ENCODE measurements around the gene TAMALIN.

Gene TAMALIN

DNA sequence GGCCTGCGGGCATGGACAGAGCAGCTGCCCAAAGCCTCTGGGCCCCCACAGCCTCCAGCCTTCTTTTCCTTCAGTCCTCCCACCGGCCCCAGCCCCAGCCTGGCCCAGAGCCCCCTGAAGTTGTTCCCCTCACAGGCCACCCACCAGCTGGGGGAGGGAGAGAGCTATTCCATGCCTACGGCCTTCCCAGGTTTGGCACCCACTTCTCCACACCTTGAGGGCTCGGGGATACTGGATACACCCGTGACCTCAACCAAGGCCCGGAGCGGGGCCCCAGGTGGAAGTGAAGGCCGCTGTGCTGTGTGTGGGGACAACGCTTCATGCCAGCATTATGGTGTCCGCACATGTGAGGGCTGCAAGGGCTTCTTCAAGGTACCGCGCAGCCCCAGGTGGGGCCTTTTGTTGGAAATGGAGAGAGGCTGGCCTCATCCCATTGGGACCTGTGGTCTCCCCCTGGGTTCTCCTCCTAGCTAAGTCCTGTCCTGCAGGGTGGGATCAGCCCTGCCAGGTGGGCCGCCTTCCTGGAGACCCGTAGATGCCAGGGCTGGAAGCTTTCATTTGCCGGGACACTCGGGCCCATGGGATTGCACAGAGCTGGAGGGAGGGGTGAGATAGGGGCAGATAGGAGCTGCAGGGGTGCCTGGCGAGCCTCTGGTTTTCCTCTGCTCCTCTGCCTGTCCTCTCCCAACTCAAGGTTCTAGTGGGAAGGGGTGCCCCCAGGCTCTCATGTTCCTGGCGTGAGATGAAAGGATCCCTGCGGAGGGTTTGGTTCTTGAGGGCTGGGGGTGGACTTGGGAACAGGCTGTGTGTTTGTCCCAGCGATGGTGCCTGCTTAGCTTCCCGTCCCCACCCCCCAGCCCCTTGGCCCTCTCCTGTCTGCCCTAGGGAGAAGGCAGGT, 48.3 kb downstream of the TAMALIN start:
- no peak for DNase-seq (ENCODE audit: low read depth in 2 of 2)

DNA sequence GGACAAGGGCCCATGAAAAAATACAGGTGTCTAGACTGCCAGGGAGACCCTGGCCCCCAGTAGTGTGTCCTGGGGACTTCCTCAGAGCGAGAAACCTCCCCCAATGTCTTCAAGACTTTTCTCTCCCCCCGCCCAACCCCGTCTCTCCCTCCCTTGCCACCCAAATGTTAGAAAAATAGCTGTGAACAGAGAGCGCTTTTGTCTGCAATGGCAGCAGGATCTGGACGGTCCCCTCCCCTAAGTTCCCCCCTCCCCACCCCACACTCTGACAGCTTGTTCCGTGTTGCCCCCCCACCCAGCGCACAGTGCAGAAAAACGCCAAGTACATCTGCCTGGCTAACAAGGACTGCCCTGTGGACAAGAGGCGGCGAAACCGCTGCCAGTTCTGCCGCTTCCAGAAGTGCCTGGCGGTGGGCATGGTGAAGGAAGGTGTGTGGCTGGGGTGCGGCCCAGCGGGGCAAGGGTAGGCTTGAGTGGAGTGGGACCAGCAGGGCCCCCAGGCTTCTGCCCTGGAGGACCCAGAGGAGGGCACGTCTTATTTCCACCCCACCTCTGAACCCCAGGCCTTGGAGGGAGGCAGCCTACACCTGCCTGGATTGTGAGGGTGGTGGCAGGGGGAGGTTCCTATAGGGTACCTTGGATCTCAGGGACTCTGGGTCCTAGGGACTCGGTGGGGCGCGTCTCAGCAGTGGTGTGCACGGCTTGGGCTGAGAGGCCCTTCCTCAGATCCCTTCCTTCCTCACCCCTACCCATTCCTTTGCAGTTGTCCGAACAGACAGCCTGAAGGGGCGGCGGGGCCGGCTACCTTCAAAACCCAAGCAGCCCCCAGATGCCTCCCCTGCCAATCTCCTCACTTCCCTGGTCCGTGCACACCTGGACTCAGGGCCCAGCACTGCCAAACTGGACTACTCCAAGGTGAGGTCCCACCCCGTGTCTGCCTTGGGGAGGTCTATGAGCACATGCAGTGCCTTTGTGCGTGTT, 49.3 kb downstream of the TAMALIN start:
- DNase-seq (ENCODE audit: low read depth in 2 of 2) = peak in 1 of 2 donors; percentile 31

DNA sequence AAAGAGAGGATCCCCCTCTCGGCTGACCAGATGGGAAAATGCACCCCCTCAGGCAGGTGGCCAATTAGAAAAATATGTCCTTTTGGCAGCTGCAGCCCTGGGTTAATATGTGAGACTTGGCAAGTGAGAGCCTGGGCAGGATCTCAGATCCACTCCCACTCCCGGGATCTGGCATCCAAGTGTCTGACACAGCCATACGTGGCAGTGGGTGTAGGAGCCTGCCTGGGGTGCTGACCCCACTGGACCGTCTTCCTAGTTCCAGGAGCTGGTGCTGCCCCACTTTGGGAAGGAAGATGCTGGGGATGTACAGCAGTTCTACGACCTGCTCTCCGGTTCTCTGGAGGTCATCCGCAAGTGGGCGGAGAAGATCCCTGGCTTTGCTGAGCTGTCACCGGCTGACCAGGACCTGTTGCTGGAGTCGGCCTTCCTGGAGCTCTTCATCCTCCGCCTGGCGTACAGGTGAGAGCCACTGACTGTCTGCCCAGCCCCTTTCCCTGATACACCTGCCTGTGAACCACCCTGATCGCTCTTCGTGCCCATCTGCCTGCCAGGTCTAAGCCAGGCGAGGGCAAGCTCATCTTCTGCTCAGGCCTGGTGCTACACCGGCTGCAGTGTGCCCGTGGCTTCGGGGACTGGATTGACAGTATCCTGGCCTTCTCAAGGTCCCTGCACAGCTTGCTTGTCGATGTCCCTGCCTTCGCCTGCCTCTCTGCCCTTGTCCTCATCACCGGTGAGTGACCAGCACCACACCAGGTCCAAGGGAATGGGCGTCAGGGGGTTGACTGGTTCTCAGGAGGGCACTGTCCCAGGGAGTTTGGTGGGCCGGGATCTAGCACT, 50.3 kb downstream of the TAMALIN start:
- peak in 1 of 2 donors; percentile 31 for DNase-seq (ENCODE audit: low read depth in 2 of 2)

DNA sequence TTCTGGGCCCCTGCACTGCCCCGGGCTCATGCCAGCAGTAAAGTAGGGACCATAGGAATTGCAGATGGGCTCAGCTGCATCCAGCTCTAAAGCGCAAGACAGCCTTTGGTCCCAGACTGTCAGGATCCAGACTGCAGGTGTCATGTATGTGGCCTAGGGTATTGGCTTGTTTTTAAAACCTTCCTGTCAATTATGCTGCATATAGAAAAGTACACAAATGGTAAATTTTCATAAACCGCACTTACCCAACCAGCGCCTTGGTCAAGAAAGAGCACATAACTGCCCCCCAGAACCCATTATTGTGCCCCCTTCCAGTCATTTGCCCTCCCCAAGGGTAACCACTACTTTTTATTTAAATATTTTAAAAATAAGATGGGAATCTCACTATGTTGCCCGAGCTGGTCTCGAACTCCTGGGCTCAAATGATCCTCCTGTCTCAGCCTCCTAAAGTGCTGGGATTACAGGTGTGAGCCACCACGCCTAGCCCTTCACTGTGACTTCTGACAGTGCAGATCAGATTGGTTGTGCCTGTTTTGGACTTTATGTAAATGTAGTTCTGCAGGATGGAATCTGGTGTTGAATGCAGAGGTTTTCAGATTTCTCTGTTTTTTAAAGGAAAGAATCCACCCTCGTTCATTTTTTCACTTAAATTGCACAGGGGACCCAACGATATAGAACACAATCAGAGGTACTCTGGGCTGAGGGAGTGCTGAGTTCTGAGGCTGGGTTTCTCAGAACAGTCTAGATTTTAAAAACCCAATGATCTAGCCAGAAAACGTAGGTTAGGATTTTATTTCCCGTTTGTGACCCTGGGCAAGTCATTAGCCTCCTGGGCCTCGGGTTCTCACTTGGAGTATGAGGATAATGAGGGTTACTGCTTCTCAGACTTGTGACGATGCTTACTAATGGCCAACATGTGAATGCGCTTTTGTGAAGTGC, 51.2 kb downstream of the TAMALIN start:
- no peak for DNase-seq (ENCODE audit: low read depth in 2 of 2)

DNA sequence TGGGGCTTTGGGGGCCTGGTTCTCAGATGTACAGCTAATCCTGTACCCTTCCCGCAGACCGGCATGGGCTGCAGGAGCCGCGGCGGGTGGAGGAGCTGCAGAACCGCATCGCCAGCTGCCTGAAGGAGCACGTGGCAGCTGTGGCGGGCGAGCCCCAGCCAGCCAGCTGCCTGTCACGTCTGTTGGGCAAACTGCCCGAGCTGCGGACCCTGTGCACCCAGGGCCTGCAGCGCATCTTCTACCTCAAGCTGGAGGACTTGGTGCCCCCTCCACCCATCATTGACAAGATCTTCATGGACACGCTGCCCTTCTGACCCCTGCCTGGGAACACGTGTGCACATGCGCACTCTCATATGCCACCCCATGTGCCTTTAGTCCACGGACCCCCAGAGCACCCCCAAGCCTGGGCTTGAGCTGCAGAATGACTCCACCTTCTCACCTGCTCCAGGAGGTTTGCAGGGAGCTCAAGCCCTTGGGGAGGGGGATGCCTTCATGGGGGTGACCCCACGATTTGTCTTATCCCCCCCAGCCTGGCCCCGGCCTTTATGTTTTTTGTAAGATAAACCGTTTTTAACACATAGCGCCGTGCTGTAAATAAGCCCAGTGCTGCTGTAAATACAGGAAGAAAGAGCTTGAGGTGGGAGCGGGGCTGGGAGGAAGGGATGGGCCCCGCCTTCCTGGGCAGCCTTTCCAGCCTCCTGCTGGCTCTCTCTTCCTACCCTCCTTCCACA, 52.0 kb downstream of the TAMALIN start:
- DNase-seq (ENCODE audit: low read depth in 2 of 2) = peak in 1 of 2 donors; percentile 36

DNA sequence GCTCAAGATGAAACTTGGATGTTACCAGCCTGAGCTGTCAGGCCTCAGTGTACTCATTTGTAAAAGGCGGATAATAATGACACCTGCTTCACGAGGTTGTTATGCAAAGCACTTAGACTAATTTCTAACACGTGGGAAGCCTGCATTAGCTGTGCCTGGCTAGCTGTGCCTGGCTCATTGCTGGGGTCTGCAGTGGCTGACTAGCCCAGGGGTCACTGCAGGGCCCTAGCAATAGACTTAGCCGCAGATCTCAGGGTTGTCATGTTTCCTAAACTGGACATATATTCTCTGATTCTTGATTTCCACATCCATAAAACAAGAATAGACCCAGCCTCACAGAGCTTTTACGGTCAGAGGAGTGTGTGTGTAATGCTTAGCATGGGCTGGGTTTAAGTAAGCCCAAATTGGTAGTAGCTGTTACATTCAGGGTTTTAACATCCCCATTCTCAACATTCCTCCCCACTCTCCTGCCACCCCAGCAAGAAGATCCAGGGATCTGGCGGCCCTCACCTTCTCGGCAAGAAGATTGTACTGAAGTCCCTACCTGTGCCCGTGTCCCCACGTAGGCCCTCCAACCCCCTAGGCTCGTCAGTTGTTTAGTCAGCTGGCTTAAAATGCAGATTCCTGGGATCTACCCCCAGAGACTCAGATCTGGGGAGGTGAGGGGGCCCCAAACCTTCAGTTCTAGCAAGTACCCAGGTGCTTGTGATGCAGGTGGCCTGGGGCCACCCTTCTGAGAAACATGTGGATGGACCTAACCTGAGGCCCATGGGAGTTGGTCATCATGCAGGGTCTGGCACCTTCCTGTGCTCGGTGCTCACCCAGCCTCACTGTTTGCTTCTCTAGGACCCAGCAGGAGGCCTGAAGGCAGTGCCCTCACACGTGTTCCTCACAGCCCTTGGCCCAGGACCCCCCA, 53.1 kb downstream of the TAMALIN start:
- peak in 1 of 2 donors; percentile 57 for DNase-seq (ENCODE audit: low read depth in 2 of 2)

DNA sequence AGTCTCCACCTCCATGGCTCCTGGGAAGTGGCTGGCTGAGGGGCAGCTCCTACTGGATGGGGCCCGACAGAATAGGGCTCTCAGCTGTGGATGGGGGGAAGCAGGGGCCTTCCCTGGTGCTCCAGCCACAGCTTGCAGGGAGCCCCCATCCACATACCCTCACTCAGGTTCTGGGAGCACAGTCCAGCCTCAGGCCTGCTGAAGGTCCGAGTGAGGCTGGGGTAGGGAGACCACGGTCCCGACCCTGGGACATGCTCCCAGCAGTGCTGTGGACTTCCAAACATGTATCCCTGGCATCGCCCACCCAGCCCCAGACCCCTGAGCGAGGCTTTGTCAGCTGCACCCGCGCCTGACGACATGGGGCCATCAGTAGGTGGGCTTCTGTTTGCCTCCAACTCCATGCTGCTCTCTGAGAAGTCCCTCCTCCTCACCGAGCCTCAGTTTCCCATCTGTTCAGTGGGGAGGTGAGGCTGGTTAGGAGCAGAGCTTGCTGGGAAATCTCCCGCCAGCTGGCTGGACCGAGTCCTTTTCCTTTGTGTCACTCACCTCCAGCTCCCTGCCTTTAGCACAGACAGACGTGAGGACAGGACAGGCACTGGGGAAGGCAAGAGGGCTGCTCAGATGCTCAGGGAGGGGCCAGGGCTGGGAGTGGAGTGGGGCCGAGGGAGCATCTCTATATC, 53.9 kb downstream of the TAMALIN start:
- DNase-seq (ENCODE audit: low read depth in 2 of 2) = peak in 1 of 2 donors; percentile 42

DNA sequence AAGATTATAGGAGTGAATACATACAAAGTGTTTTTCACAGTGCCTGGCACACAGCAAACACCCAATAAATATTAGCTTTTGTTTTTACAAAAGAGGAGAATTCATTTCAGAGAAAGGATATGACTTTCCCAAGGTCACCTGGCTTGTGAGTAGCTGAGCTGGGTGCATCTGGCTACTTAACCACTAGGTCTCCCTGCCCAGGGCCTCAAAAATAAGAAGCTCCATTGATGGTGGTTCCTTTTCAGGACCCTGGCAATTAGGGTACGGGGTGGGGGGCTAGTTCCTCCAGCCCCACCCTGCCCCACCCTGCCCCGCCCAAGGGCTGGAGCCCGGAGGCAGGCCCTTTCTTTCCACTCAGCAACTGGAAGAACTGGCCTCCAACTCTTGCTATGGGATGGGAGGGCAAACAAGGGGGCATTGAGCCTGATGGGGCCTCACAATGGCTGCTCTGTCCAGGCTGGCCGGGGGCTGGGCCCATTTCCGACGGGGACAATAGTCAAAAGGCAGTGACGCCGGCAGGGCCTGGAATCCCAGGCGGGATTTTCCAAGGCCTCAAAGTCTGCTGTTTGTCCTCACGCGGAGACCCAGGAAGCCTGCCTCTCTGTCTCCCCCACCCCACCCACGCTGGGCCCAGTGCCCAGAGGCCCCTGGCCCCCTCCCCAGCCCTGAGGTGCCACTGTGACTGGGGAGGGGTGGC, 54.9 kb downstream of the TAMALIN start:
- no peak for DNase-seq (ENCODE audit: low read depth in 2 of 2)

DNA sequence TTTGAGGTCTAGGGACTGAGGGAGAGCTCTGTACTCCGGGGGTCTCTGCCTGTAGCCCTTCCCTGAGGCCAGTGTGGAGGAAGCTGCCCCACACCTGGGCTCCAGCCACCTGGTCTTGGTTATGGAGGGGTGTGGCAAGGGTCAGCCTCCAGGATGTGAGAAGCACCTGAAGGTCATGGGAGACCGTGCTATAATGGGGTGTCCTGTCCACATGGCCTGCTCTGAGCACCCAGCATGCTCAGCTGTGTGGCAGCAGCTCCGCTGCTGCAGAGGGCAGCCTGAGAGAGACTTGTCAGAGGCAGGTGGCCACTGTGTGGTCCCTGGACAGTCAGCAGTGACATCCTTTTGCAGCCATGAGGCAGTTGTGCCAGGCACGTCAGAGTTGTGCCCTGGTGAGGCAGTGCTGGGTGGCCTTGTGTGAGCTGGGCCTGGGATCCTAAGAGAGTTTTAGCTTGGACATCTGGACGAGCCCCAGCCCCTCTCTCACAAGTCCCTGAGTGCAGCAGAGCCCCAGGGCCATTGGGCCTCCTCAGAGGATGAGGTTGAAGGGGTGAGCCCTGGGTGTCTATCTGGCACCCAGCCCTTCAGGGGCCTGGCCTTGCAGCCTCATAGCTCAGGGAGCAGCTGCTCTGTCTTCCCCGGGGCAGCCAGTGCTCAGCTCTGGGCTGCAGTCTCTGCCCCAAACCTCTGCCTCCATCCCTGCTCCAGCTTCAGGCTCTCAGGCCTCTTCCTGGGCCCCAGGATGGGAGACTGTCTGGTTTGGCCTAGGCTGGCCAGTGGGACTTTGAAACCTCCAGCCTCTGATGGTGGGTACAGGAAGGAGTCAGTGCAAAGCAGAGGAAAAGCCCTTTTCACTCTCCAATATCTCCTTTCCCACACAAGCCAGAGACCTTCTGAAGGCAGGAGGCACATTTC, 55.7 kb downstream of the TAMALIN start:
- no peak for DNase-seq (ENCODE audit: low read depth in 2 of 2)

DNA sequence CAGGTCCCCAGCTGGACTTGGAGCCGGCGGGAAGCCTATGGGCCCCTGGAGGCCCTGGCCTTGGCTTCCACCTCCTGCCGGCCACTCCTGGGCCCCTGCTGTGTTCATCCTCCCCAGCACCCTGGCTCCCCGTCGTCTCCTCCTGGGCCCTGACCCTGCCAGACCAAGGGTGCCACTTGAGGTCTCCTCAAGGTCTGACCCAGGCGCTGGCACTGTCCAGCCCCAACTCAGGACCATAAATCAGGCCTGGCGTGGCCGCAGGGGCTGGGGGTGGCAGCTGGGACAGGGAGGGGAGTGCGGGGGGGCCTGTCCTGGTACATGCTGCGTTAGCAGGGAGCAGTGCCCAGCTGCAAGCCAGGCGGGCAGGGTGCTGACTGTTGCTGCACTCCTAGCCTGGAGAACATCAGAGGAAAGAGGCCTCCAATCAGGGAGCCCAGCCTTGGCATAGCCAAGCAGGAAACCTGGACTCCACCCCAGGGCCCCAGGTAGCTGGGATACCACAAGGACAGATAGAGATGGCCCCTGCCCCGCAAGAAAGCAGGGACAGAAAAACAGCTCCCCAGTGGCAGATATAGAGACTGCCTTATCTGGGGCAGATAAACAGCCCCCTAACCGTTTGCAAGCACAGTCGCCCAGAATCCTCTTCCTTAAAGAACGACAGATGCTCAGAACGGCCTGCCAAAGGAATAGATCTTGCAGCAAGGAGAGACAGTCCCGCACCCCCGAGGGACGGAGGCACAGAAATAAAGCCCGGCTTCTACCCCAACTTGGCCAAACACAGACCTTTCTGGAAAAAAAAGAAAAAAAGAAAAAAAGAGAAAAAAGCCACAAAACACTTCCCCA, 56.6 kb downstream of the TAMALIN start:
- no peak for DNase-seq (ENCODE audit: low read depth in 2 of 2)

DNA sequence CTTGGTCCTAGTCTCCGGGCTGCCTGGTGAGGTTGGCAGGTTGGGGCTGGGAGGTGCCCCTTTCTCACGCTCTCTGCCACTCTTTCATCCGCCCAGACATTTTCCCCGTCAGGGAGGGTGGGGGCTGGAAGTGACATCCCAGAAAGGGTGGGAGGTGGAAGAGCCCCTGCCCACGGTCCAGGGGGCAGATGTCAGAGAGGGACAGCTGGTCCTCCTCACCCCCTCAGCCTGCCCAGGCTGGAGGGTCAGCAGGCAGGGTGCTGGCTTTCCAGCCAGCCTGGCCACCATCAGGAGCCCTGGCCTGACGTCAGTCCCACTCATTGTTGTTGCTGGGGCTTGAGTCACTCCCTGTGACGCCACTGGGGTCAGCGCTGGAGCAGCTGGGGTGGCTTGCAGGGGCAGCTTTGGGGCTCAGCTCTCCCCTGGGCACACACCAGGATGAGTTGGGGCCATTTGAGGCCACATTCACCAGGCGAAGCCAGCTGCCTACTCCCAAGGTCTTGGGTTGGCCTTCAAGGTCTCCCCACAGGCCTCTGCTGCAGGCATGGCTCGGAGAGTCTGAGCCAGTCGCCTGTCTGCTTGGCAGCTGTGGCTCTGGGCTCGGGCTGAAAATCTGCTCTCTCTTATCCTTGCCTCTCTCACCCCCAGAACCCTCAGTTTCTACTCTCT, 57.4 kb downstream of the TAMALIN start:
- DNase-seq (ENCODE audit: low read depth in 2 of 2) = no peak
